Measurements from ENCODE around the gene IZUMO1.

Gene IZUMO1

DNA sequence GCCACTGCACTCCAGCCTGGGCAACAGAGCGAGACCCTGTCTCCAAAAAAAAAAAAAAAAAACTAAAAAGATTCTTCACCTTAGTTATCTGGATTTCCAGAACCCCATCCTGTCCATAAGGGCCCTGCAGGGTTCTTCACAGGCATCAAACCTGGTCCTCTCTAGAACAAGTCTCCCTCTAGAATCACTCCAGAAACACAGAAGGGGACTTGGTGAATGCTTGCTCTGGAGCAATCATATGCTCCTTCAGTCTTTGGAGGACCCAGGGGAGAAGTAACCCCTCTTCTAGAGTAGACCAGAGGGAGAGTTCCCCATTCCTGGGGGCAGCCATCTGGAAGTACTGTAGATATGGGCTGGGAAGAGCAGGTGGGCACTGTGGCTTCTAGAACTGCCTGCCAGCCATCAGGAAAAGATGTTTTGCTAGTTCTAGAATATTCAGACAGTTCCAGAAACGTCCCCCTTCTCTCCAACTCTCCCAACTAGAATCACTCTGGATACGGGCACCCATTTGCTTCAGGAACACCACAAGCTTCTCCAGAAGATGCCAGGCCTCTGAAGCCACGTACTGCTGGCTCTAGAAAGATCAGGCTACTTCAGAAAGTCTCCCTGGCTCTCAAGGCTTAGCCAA, 3.0 kb upstream of the IZUMO1 start:
- Mint-ChIP-seq H3K27ac (no peak overlapping the region), H3K4me1 (peaks cover 24% of the 10 kb centered on the region), H3K9me3 (no peaks in the 10 kb centered on the region), H3K36me3 (no peaks in the 10 kb centered on the region), H3K4me3 (no peak overlapping the region), H3K27me3 (peaks cover 20% of the 10 kb centered on the region)

DNA sequence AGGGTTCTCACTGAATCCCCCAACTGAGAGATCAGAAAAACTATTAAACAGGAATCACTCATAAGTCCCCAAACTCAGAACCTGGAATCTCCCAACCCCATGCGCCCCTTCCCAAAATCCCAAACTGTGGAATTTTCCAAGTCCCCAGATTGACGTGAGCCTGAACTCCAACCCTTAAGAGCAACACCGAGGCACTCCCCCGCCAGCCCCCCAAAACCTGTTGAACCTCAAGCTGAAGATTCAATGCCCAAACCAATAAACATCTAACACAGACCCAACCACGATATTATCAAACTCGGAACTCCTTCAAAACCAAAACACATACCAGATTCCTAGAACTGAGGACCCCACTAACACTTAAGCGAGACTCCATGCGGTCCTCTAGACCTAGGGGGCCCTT, 599 bp downstream of the IZUMO1 start:
- Mint-ChIP-seq H3K4me3 (no peak overlapping the region), H3K27me3 (peaks cover 10% of the 10 kb centered on the region), H3K27ac (peak overlapping the region; percentile 19), H3K36me3 (no peaks in the 10 kb centered on the region), H3K4me1 (peaks cover 11% of the 10 kb centered on the region), H3K9me3 (no peaks in the 10 kb centered on the region)

DNA sequence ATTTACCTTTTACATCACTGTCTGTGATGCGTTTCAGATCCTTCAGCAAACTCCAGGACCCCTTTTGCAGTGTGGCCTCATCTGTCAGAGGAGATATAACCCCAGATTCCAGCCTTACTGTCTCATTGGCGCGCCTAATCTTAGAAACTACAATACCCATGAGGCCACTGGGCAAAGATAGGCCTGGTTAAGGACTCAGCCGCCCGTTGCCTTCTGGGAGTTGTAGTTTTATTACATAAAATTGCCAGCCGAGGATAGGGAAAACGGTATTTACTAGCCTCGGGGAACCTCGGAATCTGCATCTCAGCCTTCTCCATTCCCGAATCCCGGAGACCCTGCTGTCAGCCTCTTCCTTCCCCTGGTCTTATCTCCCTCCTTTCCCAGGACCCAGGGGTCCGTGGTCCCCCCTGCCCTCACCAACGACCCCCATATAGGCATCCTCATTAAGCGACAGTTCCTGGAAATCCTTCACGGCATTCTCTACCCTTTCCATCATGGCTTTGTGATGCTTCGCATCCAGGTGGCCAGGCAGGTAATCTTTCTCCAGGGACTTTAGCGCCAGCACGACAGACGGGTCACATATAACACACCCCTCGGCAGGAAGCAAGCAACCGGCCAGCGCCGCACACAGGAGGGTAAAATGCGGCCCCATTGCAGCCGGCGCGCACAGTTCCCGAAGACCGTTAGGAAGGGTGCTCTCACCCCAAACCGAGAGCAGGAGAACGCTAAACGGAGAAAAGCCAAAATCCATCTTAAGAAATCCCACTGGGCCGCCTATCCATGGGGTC, 1.3 kb downstream of the IZUMO1 start:
- Mint-ChIP-seq H3K27ac (no peak overlapping the region), H3K9me3 (no peaks in the 10 kb centered on the region), H3K36me3 (no peaks in the 10 kb centered on the region), H3K4me1 (peaks cover 12% of the 10 kb centered on the region), H3K4me3 (no peak overlapping the region), H3K27me3 (peaks cover 10% of the 10 kb centered on the region)

DNA sequence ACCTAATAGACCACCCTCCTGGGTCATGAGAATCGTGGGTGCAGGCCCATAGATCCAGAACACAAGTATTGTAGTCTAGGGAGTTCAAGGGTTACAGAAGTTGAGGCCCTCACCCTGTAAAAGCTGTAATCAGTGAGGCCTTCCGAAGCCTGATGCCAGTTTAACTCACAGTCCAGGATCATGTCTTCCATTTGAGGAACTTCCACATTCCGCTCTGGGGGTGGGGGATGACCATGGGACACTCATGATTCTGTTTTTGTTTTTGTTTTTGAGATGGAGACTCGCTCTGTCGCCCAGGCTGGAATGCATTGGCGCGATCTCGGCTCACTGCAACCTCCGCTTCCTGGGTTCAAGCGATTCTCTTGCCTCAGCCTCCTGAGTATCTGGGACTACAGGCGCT, 4.6 kb downstream of the IZUMO1 start:
- Mint-ChIP-seq H3K9me3 (no peaks in the 10 kb centered on the region), H3K27ac (no peak overlapping the region), H3K27me3 (peaks cover 10% of the 10 kb centered on the region), H3K4me3 (no peak overlapping the region), H3K36me3 (no peaks in the 10 kb centered on the region), H3K4me1 (peaks cover 15% of the 10 kb centered on the region)

DNA sequence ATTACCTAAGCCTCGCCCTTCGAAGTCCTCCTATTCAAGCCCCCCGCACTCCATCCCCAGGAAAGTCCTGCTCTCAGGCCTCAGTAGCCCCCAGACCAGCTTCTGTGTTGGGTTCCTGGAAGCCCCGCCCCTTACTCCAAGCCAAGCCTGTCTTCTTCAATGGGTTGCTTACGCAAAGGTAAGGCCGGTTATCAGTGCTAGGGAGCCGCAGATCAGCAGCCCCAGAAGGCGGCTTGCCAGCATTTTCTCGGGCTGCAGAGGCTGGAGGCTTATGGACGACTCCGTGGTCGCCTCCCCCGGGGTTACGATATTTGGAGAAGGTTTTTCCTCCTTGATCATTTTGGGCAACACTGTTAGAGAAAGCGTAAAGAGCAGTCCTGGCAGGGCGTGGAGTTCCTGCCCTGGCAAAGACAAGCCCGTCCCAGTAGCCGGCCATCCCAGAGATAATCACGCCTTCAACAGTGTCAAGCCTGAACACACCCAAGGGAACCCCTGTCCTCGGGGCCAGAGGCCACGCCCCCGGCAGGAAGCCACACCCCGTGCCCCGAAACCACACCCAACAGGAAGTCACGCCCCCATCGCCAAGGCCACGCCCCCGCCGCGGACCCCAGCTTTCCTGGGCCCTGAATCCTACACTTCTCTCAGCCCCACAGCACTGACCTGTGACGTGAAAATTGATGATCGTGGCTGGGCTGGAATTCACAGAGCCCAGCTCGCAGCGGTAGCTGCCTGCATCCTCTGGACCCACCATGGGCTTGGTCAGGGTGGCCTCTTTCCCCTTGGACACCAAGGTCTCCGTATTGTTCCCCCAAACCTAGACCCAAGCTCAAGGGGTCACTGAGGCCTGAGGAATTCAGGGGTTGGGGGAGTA, 5.3 kb downstream of the IZUMO1 start:
- H3K36me3 Mint-ChIP-seq, result no peaks in the 10 kb centered on the region
- peaks cover 15% of the 10 kb centered on the region for H3K4me1 Mint-ChIP-seq
- H3K9me3 Mint-ChIP-seq, result no peaks in the 10 kb centered on the region
- no peak overlapping the region for H3K27ac Mint-ChIP-seq
- peaks cover 10% of the 10 kb centered on the region for H3K27me3 Mint-ChIP-seq
- H3K4me3 Mint-ChIP-seq, result no peak overlapping the region

DNA sequence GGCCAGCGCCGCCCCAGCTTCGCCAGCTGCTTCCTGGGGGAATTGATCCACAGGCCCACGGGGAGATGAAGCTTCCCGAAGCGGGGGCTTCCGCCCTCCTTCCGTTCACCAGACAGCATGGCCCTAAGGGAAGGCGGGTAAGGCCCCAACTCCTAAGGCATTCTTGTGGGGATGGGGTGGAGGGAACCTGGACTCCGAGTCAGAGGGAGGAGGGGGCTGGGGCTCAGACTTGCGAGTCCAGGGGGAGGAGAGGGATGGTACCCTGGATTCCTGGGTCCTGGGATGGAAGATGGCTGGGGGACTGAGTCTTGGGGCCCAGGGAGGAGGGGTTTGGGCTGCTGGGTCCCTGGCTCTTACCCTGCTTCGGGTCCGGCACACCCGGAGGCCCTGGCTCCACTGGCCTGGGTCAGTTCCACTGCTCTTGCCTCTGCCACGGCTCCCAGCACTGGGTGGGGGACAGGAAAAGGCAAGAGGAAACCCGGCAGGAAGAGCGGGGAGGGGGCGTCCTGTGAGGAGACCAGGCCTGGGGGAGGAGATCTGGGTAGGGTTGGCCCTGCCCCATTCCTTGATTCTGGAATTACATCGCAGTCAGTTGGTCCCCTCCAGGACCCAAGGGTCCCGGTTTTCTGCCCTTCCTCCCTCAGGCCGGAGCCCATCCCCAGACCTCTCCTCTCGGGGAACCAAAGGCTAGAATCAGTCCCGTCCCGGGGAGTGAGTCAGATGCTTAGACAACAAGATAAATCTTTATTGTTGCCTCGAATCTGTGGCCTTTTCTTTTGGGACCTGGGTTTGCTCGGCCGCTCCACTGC, 6.3 kb downstream of the IZUMO1 start, which contains the start of gene RASIP1:
RASIP1 (minus strand) TSS at position 447 of the 809 bp plus-strand sequence; CDS start at position 119, 328 bp downstream.
- Mint-ChIP-seq H3K36me3 (no peaks in the 10 kb centered on the region), H3K27ac (no peak within 1 kb of the TSS), H3K9me3 (no peaks in the 10 kb centered on the region)

DNA sequence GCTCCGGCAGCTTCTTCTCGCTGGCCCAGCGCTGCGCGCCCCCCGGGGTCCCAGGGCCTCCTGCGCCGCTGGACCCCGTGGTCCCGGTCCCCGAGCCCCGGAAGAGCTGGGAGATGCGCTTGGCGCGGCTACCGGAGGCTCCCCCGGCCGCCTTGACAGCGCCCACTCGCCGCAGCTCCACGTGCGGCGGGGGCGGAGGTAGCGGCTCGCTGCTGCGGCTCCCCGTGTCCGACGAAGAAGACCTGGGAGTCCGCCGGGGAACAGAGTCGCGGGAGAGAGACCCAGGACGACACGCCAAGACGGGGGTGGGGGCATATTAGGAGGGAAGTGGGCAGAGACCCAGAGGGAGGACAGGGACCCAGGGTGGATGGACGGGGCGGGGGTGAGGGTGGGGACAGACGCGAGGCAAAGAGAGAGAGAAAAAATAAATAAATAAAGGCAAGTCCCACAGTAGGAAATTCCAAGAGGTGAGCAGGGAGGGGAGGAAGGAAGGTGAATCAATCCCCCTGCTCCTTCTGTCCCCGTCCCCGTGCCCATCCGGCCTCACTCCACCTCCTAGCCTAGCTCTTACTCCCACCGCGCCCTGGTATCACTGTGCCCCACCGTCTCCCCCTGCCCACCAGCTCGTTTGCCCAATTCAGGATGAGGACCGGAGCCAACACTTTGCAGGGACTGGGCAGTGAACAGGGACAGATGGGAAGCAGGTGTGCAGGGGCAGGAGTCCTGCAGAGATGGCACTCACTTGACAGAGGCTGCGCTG, 7.1 kb downstream of the IZUMO1 start:
- H3K4me3 Mint-ChIP-seq, result no peak overlapping the region
- H3K27ac Mint-ChIP-seq, result no peak overlapping the region
- H3K27me3 Mint-ChIP-seq, result peaks cover 2% of the 10 kb centered on the region
- no peaks in the 10 kb centered on the region for H3K9me3 Mint-ChIP-seq
- H3K36me3 Mint-ChIP-seq, result no peaks in the 10 kb centered on the region
- H3K4me1 Mint-ChIP-seq, result peaks cover 9% of the 10 kb centered on the region

More for the DNA sequence above, 6.3 kb downstream of the IZUMO1 start, which contains the start of gene RASIP1:
- Mint-ChIP-seq H3K4me1 (peaks cover 9% of the 10 kb centered on the region), H3K4me3 (no peak within 1 kb of the TSS), H3K27me3 (peaks cover 4% of the 10 kb centered on the region)

DNA sequence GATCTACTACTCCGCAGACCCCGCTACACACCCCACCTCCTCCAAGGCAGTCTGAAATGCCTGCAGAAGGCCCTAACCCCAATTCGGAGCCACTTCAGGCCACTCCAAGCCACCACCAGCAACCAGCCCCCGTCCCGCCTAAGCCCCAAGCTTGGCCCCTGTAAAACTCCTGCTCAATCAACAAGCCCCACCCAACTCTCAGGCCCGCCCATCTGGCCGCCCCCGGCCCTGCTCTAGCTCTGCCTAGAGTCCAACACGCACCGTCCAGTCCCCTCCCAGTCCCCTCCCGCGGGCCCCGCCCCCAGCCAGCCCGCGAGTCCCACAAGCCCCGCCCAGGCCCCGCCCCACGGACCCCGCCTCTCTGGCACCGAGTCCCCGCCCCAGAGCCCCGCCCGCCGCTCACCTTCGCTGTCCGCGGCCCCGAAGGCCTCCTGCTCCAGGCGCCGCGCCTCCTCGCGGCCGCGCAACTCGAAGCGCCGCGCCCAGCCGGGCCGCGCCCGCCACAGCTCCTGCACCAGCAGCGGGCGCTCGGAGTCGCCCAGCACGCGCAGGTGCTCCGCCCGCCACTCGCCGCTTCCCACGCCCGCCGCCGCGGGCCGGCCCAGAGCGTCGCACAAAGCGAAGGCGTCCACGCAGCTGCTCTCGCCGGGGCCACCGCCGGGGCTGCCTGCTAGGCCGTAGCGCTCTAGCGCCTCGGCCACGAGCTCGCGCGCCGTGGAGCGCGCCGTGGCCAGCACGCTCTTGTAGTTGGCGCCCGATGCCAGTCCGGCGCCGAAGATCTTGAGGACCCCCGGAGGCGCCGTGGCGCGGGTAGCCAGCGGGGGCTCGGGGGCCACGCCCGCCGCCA, 7.9 kb downstream of the IZUMO1 start:
- Mint-ChIP-seq H3K4me3 (peak overlapping the region; percentile 68), H3K9me3 (no peaks in the 10 kb centered on the region), H3K27ac (peak overlapping the region; percentile 51), H3K27me3 (no peaks in the 10 kb centered on the region), H3K36me3 (no peaks in the 10 kb centered on the region), H3K4me1 (peaks cover 9% of the 10 kb centered on the region)

DNA sequence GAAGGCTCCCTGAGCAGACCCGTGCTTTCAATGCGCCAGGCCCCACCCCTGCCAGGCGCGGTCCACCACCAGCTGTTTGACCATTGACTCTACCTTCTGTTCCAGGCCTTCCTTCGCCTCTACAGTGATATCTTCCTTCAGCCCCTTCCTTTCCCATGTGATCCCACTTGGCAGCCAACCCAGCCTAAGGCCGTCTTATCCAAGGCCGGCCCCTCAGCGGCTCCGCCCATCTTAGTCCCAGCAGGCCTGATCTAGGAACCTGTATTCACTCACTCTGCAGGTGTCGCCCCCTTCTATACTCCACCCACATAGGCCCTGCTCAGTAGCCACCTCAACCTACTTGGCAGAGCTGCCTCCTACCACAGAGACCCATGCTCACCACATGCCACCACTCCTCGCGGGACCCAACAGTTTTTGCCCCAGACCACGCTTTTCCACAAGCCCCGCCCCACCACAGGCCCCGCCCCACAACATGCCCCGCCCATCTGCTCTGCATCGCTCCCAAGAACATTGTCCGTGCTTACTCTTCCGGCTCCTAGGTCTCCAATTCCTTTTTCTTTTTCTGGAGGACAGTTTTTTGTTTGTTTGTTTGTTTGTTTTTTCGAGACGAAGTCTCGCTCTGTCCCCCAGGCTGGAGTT, 9.2 kb downstream of the IZUMO1 start:
- H3K36me3 Mint-ChIP-seq, result no peaks in the 10 kb centered on the region
- no peaks in the 10 kb centered on the region for H3K9me3 Mint-ChIP-seq
- peaks cover 9% of the 10 kb centered on the region for H3K4me1 Mint-ChIP-seq
- H3K27ac Mint-ChIP-seq, result peak overlapping the region; percentile 65
- no peak overlapping the region for H3K4me3 Mint-ChIP-seq
- no peaks in the 10 kb centered on the region for H3K27me3 Mint-ChIP-seq

DNA sequence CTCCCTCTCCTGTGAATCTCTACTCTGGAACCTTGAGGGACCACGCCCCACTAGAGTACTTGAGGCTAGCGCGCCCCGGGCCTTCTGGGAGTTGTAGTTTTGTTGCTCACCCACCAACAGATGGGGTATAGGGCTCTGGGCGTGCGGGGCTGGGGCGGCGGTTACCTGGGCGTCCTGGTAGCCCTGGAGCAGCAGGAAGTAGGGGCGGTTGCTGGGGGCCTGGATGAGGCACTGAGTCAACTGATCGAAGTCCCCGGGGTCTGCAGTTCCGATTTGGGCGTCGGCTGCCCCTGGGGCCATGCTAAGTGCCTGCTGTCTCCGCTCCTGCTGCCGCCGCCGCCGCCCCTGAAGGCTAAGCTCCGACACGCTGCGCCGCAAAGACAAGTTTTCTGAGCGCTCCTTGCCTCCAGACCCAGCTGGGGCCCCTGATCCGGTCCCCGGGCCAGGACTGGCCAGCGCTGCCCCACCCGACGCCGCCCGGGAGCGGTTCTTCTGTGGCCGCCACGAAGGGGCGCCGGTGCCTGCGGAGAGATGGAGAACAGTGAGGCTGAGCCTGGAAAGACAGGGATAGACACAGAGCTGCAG, 11.6 kb downstream of the IZUMO1 start:
- H3K4me3 Mint-ChIP-seq, result no peak overlapping the region
- H3K4me1 Mint-ChIP-seq, result peaks cover 3% of the 10 kb centered on the region
- H3K27me3 Mint-ChIP-seq, result no peaks in the 10 kb centered on the region
- H3K9me3 Mint-ChIP-seq, result no peaks in the 10 kb centered on the region
- no peaks in the 10 kb centered on the region for H3K36me3 Mint-ChIP-seq
- H3K27ac Mint-ChIP-seq, result peak overlapping the region; percentile 52

DNA sequence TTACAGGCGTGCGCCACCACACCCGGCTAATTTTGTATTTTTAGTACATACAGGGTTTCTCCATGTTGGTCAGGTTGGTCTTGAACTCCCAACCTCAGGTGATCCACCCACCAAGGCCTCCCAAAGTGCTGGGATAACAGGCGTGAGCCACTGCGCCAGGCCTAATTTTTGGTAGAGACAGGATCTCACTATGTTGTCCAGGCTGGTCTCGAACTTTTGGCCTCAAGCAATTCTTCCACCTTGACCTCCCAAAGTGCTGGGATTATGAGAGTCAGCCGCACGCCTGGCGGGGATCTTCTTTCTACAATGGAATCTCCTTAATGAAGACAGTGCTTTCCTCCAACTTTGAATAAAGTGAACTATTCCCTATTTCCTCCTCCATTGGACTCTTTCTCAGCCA, 12.1 kb downstream of the IZUMO1 start:
- no peaks in the 10 kb centered on the region for H3K9me3 Mint-ChIP-seq
- H3K4me1 Mint-ChIP-seq, result no peaks in the 10 kb centered on the region
- H3K36me3 Mint-ChIP-seq, result no peaks in the 10 kb centered on the region
- peak overlapping the region; percentile 52 for H3K27ac Mint-ChIP-seq
- no peaks in the 10 kb centered on the region for H3K27me3 Mint-ChIP-seq
- H3K4me3 Mint-ChIP-seq, result no peak overlapping the region

DNA sequence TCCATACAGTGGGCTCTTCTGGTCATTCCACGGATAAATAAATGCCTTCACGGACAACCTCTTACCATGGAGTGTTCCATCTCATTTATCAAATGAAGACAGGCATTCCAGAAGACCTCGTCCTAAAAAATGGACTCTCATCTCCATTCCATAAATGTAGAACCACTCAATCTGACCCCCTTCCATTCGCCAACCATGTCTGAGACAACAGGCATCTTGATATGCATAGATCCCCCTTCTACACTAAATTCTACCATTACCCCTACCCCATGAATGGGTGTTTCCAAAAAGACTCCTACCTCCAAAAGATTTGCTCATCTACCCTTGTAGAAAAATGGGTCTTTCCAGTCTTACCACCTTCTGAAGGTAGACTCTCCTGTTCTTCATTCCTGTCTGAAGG, 15.3 kb downstream of the IZUMO1 start:
- H3K27me3 Mint-ChIP-seq, result no peaks in the 10 kb centered on the region
- no peak overlapping the region for H3K4me3 Mint-ChIP-seq
- H3K4me1 Mint-ChIP-seq, result peaks cover 6% of the 10 kb centered on the region
- H3K27ac Mint-ChIP-seq, result no peak overlapping the region
- H3K36me3 Mint-ChIP-seq, result peaks cover 2% of the 10 kb centered on the region
- no peaks in the 10 kb centered on the region for H3K9me3 Mint-ChIP-seq

Data from activated naive CD4-positive, alpha-beta T cell treated with anti-CD3 and anti-CD28 coated beads, Interleukin-2, amount 50 U/mL, for 24 hours (primary cell).